HG02623 (cell line): ENCODE measurements around the gene TECTA.

Experiments
- ATAC-seq: cut with Tn5 transposase; IDR thresholded peaks from one replicate; pipeline ENCODE4 v1.9.1; 2021; ENCODE audit warnings: moderate library complexity; ENCODE audit not compliant: unreplicated experiment

TECTA gene, protein sequence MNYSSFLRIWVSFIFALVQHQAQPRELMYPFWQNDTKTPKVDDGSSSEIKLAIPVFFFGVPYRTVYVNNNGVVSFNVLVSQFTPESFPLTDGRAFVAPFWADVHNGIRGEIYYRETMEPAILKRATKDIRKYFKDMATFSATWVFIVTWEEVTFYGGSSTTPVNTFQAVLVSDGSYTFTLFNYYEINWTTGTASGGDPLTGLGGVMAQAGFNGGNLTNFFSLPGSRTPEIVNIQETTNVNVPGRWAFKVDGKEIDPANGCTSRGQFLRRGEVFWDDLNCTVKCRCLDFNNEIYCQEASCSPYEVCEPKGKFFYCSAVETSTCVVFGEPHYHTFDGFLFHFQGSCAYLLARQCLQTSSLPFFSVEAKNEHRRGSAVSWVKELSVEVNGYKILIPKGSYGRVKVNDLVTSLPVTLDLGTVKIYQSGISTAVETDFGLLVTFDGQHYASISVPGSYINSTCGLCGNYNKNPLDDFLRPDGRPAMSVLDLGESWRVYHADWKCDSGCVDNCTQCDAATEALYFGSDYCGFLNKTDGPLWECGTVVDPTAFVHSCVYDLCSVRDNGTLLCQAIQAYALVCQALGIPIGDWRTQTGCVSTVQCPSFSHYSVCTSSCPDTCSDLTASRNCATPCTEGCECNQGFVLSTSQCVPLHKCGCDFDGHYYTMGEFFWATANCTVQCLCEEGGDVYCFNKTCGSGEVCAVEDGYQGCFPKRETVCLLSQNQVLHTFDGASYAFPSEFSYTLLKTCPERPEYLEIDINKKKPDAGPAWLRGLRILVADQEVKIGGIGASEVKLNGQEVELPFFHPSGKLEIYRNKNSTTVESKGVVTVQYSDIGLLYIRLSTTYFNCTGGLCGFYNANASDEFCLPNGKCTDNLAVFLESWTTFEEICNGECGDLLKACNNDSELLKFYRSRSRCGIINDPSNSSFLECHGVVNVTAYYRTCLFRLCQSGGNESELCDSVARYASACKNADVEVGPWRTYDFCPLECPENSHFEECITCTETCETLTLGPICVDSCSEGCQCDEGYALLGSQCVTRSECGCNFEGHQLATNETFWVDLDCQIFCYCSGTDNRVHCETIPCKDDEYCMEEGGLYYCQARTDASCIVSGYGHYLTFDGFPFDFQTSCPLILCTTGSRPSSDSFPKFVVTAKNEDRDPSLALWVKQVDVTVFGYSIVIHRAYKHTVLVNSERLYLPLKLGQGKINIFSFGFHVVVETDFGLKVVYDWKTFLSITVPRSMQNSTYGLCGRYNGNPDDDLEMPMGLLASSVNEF (N-terminal part only)

DNA sequence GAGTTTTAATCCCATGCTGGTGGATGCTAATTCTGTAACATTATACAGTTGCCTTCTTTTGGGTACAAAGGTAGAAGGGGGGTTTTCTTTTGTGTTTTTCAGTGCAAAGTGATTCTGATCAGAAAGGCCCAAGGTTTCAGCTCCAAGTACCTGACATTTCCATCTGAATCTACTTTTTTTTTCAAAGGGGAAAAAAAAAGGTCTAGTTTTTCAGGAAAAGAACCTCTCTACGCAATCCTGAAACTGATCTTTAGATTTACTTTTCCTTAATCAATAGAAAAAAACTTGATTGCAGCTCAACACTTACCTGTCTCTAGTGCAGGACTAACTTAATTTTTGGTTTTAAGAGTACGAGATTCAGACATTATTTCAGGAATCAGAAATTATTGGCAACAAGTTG, at the start of gene TECTA:
TSS of gene TECTA (plus strand) at position 301 of the 400 bp plus-strand sequence. CDS start 1,423 bp downstream, outside the sequence.
- ATAC-seq, result no peak

DNA sequence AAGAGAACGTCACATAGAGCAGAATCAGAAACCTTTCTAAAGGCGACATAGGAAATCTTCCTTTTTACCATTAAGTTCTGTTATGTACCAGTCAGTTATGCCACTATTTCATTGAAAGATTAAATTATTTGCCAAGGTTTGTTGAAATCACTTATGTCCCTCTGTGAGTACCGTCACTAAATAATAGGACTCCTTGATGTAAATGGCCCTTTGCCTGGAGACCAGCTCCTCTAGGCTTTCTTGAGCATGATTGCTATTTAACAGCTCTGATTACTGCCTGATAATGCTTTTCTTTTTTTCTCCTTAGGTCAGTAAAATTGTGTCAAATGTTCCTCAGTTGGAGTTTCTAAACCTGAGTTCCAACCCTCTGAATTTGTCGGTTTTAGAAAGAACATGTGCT, 47.8 kb upstream of the TECTA start:
- ATAC-seq, result no peak

DNA sequence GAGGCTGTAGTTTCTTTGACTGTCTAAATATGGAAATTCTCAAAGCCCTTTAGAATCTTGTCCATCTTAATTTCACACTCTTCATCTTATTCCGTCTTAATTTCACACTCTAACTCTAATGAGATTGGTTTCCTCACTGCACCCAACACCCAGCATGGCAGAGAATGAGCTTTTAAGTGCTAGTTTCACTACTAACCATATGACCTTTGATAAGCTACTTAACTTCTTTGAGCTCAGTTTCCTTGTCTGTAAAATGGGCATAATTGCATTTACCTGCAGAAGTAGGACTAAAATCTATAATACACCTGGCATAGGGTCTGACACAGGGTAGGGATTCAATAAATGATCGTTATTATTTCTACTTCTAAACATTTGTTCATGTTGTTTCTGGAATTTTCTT, 46.8 kb upstream of the TECTA start:
- ATAC-seq, result no peak

DNA sequence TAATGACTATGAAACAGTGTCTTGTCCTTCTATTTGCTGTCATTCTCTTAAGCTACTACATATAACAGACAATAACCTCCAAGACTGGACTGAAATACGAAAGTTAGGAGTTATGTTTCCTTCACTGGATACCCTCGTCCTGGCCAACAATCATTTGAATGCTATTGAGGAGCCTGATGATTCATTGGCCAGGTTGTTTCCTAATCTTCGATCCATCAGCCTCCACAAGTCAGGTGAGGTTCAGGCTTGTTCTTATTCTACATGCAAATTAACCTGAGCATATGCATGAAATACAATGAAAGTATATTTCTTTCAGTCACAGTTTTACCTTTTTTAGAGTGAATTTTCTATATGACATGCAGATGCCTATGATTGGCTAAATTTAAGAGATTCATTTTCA, 46.0 kb upstream of the TECTA start:
- ATAC-seq, result no peak

DNA sequence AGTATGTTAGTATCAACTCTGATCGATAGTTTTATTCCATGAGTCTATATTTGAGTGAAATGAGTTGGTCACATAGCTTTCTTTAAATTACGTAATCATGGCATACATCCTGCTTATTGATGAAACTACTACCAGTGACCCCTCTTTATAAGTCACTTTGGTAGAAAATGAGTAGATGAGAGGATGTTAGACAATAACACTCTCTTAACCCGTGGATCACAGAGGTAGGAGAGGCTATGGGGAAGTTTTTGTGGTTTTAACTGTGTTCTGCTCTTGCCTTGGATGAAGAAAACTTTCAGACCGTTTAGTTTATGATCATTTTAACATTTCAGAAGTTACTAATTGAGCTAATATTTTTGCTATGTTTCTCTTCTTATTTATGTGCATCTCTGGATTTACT, 43.1 kb upstream of the TECTA start:
- no peak for ATAC-seq

DNA sequence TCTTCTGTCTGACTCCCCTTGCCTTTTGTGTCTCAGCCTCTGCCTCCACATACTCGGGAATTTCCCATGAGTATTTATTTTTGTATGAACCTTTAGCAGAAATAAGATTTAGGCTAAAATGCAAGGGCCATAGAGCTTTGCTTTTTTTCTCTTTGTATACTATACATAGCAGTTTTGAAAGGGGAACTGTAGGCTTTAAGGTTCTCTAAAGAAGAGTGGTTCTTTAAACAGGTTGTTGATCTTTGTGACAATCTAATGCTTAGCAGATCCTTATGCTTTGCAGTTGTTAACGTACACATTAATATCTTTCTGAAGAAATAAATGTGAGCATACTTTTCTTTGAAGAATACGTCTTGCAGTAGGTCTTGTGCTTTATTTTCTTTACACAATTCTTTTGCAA, 42.1 kb upstream of the TECTA start:
- ATAC-seq, result no peak

DNA sequence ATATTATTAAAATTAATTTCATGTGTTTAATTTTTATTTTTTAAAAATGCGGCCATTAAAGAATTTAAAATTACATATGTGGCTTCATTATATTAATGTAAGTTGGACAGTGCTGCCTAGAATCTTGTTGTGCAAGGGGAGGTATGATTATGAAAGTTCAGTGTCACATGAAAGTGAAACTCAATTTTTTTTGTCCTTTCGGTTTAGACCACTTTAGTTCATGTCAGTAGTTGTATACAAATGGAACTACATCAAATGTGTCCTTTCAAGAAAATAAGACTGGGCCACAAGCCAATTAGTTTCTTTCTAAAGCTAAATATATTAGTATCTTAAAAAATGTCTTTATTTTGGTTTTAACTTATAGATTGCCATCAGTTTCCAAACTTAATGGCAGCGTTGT, 41.4 kb upstream of the TECTA start:
- peak; percentile 96 for ATAC-seq

DNA sequence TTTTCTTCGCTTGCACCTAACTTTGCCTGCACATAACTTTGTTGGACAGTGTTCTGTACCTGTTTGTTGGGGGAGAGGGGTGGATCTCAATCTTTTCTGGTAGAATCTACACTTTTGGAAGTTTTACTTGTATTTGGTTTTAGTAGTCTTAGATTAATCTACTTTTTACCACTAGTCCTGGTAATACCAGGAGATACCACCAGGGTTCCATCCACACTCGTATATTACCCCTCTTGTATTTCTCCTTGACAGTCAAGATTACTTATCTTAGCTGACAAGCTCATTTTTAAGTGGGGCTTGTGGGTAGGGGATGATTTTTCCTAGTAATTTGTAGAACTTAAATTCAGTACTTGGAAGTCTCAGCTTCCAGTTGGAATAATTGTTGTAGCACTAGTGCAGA, 37.3 kb upstream of the TECTA start:
- ATAC-seq, result no peak

DNA sequence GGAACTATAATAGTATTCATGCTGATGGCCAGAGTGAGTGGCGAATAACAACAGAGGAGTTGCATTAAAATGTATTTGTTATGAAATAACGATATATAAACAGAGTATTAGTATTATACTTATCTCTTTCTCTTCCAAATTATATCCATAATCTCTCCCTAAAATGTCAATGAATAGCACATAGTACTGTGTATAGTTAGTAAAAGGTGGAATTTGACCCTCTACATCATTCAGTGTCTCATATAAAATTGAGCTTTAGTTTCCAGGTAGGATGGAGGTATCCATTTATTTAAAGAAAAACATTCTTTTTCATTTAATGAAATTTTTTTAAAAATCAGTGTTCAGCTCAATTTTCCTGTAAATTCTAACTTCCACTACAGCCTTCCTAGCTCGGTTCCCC, 34.4 kb upstream of the TECTA start:
- no peak for ATAC-seq

DNA sequence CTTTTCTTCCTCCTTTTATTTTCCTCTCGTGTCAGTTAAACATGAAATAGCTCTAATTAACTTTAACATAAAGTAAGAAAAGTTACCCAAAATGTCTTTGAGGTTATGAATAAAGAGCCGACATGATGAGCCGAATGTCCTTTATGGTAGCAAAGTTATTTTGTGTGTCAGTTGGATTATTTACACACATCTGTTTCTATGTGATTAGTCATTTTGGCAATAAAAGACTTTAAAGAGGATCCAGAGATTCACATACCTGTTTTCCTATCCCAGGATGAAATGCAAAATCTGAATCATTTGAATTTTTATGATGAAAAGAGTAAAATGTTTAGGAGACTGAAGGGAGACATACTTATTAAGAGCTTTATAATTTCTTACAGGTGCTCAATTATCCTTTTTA, 34.0 kb upstream of the TECTA start:
- ATAC-seq, result no peak

DNA sequence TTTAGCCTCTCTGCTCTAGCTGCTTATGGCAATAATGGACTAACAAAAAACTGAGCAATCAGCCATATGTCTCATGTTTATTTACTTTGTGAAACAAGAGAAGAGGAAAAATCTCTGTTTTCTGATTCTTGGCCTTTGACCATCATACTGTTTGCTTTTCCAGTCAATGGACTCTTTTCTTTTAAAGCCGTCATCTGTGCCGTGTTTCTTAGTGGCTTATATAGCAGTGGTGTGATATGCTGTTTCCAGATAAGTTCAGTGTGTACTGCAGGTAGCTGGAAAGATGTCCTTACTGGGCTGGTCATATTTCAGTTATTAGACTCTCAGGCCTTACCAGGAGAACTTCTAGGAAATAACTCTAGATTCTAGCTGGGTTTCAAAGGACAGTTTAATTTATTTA, 33.6 kb upstream of the TECTA start:
- ATAC-seq, result no peak

DNA sequence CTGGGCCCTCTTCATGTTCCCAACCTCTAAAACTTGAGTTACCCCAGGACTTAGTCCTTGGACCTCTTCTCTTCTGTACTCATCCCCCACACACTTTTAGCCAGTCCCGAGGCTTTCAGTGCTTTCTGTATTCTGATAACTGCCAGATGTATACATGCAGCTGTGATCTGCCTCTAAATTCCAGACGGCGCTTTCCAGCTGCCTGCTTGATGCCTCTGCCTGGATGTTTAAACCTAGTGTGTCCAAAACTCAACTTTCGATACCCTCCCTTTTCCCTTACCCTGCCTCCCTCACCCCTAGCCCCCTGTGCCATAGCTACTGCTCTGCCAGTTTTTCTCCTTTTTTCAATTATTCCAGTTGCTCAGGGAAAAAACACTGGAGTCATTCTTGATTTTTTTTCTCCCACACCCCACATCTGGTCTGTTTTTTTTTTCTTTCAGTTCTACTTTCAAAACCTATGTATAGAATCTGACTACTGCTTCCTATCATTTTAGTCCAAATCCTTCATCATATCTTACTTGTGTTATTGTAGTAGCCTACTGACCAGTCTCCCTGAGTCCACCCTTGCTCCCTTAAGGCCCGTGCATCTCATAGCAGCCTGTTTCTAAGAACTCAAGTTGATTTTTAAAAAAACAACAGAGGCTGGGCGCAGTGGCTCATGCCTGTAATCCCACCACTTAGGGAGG, 32.9 kb upstream of the TECTA start:
- ATAC-seq, result no peak

DNA sequence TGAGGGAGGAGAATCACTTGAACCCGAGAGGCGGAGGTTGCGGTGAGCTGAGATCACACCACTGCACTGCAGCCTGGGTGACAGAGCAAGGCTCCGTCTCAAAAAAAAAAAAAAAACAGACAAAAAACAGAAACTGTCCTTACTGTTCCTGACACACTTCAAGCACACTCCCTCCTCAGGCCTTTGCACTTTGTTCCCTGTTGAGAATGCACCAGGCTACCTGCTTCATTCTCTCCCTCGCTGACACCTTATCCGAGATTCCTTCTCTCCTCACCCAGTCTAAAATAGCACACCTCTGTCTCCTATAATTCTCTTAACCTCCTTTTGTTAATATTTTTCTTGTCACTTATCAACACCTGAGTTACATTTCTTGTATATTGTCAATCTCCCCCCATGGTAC, 32.3 kb upstream of the TECTA start:
- ATAC-seq, result no peak

DNA sequence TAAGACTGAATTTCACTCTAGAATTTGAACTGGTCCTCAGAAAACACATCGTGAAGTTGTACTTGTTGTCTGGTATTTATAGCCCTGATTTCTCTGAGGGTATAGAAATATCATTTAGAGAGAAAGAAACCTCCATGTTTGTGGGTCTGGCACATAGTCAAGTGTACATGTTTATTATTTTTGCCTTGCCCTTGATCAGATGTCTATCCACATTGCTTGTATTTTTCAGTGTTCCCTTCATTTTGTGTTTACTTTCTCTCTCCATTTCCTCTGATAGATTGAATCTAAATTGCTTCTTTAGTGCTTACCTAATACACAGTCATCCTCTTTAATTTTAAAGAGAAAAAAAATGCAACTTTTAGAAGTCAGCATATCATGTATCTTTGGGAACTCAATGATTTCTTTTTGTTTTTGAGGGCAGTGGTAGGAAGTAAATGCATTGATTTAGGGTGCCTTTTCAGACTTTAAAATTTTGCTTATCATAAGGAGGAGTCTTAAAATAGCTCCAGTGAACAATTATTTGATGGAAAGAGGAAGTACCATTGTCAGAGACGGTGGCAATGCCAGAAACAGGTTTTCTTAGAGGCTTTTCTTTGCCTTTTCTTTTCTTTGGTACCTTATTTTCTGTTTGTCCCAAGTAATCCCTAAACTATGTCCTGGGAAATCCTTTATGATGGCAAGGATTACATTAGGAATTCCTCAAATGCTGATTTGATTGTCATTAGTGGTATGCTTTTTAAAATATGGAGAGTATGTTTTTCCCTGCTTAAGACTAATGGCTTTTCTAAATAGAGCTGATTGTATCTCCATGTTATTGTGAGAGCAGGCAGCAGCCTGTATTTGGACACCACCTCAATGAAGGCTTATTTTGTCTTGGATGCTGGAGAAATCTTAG, 29.8 kb upstream of the TECTA start:
- ATAC-seq, result no peak

DNA sequence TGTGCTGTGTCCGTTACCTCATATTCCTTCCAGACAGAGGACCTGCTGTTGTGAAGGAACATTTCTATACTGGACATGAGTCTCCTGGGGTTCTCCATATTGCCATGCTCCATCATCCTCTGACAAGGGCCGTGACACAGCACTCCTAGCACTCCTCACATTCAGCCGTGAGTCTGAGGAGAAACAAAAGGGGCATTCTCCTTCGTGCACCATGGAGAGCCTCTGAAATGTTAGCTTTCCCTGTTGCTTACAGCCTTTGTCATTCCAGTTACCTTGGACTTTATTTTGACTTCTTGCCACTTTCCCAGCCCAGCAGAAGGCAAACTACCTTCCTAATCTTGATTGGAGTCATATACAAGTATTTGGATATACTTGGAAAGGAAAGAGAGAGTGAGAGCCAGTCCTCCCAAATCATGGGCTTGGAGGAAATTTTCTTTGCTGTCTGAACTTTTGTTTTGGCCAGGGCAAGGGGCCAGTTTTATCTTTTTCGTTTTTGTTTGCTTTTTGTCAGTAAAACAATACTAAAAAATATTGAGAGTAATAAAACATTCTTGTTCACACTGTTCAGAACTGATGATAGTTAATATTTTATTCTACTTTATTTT, 29.1 kb upstream of the TECTA start:
- no peak for ATAC-seq

DNA sequence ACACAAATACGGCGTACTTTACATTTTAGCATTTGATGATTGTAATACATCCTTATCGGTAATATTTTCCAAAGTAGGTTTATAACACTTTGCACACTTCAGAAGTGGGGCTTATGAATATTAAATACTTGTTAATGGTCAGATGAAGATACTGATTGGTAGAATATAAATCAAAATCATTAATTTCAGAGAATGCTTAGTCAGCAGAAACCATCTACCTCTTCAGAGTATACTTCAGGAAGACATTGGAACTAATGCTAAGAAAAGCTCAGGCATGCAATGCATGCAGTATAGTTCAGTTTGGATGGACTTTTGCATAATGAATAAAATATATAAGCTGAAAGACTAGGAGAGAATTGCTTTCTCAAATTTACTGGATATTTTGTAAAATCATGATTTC, 19.7 kb upstream of the TECTA start:
- ATAC-seq, result no peak

DNA sequence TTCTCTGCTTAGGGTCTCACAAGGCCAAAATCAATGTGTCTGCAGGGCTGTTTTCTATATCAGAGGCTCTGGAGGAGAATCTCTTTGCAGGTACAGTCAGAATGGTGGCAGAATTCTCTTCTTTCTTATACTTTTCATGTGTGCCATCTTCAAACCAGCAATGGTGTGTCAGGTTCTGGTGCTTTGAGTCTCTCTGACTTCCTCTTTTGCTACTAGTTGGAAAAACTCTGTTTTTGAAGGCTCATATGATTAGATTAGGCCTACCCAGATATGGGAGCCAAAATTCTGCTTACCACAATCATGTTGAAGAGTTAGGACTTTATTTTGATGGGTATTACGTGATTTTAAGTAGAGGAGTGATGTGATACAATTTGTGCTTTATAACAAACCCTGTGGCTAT, 18.8 kb upstream of the TECTA start:
- no peak for ATAC-seq

DNA sequence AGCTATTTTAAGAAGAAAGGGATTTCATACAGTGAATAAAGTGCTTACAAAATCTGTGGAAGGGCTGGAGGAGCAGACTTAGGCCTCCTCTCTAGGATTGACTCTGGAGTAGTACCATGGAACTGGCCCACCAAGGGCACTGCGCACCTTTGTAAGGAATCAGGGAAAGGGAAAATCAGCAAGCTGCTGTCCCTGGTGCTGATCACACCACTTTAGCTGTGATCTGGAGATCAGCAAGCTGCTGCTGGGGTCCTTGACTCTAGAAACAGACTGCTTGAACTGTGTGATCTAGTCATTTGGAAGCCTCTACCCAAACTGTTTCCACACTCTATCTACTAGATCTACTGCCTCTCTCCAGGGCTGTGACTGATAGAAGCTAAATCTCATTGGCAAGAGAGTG, 18.4 kb upstream of the TECTA start:
- no peak for ATAC-seq

DNA sequence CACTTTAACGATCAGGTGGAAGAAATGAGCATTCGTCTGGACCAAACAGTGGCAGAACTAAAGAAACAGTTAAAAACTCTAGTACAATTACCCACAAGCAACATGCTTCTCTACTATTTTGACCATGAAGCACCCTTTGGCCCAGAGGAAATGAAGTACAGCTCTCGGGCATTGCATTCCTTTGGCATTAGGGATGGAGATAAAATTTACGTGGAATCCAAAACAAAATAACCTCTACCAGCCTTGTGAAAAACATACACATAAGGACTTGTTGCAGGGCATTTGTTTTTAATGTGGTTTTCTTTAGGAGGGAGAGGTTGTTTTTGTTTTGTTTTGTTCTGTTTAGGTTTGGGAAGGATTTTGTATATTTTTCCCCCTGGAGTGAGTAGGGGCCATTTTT, 14.2 kb upstream of the TECTA start:
- no peak for ATAC-seq
